GM18858 (cell line): Measurements from ENCODE around the gene TMEM14B.
"Not testable (repeated sequence)": the region's sequence is repeated elsewhere in the genome, so short reads cannot be mapped to it uniquely, and the experiment has no call there.

Experiments used
- ATAC-seq: cut with Tn5 transposase; IDR thresholded peaks from one replicate; pipeline ENCODE4 v1.9.1; 2021; ENCODE audit not compliant: unreplicated experiment

TMEM14B gene

DNA sequence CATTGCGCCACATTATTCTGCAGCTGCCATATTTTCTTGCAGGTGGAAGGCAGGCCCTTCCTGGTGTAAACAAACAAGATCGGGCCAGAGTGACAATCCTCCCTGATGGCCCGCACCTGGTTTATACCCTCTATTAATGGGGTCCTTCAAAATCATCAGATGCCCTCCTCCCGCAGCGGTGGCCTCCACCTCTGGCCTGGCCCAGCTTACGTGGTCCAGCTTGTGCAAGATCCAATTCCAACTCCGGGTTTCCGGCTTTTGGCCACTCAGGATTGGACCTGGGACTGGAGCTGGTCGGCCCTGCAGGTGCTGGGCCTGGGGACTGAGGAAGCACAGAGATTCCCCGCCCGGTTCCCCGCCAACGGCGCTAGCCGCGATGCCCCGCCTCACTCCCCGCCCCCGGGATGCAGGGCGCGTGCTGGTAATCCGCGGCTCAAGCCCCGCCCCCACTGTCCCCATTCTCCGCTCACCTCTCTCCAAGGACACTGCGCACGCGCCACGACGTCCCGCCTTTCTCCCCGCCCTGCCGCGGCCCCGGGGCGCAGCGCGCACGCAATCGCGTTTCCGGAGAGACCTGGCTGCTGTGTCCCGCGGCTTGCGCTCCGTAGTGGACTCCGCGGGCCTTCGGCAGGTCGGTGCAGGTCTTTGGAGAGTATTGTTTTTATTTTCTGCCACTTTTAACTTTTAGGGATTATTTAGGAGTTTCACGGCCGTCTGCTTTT lies at the start of gene TMEM14B:
Gene TMEM14B, plus strand, starts transcription at position 555 of the 722 bp plus-strand sequence. CDS start 1,441 bp downstream, outside the sequence.
- ATAC-seq, result peak; percentile 90

DNA sequence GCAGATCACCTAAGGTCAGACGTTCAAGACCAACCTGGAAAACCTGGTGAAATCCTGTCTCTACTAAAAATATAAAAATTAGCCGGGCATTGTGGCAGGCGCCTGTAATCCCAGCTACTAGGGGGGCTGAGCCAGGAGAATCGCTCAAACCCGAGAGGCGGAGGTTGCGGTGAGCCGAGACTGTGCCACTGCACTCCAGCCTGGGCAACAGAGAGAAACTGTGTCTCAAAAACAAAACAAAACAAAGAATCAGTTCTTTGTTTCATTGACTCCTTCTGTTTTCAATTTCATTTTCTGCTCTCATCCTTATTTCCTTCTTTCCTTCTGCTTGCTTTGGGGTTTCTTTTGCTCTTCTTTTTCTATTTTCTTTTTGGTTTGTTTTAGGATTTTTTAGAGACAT lies 33.6 kb upstream of the TMEM14B start:
- no peak for ATAC-seq

DNA sequence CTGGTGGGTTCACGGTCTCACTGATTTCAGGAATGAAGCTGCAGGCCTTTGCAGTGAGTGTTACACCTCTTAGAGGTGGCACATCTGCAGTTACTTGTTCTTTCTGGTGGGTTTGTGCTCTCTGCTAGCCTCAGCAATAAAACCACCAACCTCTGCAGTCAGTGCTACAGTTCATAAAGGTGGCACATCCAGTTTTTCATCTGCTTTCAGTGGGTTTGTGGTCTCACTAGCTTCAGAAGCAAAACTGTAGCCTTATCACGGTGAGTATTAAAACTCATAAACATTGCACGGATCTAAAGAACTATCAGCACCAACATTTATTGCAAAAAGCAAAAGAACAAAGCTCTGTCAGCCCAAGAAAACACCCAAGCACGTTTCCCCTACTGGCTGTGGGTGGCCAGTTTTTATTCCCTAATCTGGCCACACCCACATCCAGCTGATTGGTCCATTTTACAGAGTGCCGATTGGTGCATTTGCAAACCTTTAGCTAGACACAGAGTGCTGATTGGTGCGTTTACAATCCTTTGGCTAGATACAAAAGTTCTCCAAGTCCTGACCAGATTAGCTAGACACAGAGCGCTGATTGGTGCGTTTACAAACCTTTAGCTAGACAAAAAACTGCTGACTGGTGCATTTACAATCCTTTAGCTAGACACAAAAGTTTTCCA lies 28.2 kb upstream of the TMEM14B start:
- ATAC-seq, result no peak

DNA sequence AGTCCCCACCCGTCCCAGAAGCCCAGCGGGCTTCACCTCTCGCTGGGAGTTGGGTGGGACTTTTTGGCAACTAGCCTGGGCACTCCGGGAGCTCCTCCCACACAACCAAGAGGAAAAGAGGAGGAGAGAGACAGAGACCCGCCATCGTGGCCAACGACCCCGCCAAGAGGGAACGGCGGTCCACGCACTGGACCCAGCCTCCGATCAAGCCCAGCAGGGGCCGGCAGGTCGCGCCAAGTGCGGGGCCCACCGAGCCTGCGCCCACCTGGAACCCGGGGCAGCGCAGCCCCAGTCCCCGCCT lies 27.7 kb upstream of the TMEM14B start:
- ATAC-seq, result no peak

DNA sequence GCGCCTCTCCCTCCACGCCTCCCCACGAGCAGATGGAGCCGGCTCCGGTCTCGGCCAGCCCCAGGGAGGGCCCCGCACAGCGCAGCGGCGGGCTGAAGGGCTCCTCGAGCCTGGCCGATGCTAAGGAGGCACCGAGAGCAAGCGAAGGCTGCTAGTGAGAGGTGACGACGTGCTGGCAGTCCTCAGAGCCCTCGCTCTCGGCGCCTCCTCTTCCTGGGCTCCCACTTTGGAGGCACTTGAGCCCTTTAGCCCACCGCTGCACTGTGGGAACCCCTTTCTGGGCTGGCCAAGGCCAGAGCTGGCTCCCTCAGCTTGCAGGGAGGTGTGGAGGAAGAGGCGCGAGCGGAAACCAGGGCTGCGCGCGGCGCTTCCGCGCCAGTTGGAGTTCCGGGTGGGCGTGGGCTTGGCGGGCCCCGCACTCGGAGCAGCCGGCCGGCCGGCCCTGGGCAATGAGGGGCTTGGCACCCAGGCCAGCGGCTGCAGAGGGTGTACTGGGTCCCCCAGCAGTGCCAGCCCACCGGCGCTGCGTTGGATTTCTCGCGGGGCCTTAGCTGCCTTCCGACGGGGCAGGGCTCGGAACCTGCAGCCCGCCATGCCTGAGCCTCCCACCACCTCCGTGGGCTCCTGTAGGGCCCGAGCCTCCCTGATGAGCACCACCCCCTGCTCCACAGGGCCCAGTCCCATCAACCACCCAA lies 27.2 kb upstream of the TMEM14B start:
- no peak for ATAC-seq

DNA sequence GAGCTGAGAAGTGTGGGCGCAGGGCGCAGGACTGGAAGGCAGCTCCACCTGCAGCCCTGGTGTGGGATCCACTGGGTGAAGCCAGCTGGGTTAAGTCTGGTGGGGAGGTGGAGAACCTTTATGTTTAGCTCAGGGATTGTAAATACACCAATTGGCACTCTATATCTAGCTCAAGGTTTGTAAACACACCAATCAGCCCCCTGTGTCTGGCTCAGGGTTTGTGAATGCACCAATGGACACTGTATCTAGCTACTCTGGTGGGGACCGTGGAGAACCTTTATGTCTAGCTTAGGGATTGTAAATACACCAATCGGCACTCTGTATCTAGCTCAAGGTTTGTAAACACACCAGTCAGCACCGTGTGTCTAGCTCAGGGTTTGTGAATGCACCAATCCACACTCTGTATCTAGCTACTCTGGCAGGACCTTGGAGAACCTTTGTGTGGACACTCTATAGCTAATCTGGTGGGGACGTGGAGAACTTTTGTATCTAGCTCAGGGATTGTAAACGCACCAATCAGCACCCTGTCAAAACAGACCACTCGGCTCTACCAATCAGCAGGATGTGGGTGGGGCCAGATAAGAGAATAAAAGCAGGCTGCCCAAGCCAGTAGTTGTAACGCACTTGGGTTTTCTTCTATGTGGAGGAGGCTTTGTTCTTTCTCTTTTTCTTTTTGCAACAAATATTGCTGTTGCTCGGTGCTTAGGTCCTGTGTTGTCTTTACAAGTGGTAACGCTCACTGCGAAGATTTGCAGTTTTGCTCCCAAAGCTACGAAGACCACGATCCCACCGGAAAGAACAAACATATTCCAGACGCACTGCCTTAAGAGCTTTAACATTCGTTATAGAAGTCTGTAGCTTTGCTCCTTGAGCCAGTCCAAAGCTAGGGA lies 26.4 kb upstream of the TMEM14B start:
- not testable (repeated sequence) for ATAC-seq

DNA sequence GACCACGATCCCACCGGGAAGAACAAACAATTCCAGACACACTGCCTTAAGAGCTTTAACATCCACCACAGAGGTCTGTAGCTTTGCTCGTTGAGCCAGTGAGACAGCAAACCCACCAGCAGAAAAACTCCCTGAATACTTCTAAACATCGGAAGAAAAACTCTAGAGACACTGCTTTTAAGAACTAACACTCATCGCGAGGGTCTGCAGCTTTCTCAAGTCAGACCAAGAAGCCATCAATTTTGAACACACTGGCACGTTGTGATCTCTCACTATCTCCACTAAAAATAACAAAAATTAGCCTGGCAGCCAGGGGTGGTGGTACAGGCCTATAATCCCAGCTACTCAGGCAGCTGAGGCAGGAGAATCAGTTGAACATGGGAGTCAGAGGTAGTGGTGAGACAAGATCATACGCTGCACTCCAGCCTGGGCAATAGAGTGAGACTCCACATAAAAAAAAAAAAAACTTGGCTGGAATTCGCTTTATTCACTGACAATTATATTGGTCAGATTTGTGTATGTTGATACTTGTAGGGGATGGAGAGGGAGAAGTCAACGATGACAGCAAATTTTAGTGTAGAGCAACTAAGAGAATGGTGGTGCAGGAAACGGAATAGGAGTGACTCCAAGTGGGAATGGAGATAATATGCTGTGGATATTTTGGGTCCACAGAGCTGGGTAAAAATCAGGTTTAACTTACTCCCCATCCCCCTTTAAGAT lies 25.6 kb upstream of the TMEM14B start:
- no peak for ATAC-seq

DNA sequence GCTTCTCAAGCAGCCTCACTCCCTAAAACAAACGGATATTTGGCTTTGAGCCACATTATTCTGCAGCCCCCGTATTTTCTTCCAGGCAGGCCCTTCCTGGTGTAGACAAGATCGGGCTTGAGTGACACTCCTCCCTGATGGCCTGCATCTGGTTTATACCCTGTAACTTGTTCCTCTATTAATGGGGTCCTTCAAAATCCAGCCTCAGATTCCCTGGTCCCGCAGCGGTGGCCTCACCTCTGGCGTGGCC lies 25.1 kb upstream of the TMEM14B start:
- ATAC-seq, result no peak

DNA sequence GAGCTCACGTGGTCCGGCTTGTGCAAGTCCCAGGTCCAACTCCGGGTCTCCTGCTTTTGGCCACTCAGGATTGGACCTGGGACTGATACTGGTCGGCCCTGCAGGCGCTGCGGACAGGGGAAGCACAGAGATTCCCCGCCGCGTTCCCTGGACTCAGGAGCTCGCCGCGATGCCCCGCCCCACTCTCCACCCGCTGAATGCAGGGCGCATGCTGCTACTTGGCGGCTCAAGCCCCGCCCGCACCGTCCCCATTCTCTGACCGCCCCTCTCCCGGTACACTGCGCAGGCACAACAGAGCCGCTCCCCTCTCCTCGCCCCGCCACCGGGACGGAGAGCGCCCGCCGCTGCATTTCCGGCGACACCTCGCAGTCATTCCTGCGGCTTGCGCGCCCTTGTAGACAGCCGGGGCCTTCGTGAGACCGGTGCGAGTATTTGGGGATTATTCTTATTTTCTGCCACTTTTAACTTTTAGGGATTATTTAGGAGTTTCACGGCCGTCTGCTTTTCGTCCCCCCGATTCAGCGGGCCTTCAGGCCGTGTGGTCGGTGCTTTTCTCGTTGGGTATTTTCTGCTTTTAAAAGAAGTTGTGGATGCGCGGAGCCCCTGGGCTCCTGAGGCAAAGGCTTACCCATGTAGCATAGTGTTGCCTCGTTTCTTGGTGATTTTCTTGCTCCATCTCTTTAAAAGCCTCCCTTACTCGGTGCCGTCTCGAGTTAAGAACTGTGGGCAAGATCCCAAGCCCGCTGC lies 24.6 kb upstream of the TMEM14B start, which contains the start of gene TMEM14C:
Gene TMEM14C, plus strand, starts transcription at position 251 of the 747 bp plus-strand sequence. CDS start 1,544 bp downstream, outside the sequence.
- ATAC-seq, result peak; percentile 92

DNA sequence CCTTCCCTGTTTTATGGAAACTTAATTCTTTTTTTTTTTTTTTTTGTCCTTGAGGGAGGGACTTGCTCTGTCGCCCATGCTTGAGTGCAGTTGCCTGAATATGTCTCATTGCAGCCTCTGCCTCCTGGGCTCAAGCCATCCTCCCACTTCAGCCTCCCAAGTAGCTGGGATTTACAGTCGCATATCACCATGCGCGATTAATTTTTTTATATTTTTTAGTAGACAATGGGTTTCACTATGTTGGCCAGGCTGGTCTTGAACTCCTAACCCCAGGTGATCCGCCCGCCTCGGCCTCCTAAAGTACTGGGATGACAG lies 24.1 kb upstream of the TMEM14B start:
- ATAC-seq, result no peak

DNA sequence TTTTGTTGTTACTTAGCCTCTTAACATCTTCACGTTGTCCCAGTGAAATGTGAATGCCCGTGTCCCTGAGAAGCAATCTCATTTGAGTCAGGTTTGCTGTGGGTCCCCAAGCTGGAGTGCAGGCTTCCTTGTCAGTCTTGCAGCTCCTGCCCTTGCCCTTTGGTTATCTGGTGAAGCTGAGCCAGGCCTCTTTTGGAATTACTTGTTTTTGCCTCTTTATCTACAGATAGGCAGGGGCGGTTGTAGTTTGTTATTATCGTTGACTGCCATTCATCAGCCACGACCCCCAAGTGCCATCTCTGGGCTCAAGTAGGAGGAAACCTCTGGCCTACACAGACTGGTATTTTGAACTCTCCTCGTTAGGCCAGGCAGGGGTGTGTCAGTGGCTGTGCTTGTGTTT lies 22.6 kb upstream of the TMEM14B start:
- ATAC-seq, result no peak

DNA sequence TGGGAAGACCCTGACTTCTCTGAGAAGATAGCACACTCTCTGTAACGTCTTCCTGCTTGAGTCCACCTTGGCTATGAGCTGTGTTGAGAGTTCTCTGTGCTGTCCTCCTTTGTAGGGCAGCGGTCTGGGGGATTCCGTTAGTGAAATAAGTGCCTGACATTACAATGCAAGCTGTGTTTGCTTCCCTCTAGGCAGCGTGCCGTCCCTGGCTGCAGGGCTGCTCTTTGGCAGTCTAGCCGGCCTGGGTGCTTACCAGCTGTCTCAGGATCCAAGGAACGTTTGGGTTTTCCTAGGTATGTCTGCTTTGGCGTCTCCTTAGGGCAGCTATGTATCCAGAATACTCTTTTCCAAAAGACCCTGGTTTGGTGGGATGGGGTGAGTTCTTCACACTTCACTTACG lies 21.9 kb upstream of the TMEM14B start:
- ATAC-seq, result no peak

DNA sequence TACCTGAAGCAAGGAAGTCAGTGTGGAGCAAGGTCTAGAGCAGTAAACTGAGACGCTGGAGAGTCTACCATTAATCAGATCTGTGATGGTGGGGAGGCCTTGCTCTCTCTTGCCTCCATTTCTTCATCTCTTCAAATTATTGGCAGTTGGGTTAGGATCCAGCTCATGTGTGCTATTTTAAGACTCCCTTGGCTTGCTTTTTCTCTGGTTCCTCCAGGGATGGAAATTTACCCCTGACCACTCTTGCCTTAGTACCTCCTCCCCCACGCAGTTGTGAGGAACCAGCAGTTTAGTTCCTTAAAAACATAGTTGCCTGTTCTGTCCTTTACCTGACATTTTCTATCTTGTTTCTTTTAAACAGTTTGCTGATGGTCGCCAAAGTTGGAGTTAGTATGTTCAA lies 17.4 kb upstream of the TMEM14B start:
- ATAC-seq, result no peak

DNA sequence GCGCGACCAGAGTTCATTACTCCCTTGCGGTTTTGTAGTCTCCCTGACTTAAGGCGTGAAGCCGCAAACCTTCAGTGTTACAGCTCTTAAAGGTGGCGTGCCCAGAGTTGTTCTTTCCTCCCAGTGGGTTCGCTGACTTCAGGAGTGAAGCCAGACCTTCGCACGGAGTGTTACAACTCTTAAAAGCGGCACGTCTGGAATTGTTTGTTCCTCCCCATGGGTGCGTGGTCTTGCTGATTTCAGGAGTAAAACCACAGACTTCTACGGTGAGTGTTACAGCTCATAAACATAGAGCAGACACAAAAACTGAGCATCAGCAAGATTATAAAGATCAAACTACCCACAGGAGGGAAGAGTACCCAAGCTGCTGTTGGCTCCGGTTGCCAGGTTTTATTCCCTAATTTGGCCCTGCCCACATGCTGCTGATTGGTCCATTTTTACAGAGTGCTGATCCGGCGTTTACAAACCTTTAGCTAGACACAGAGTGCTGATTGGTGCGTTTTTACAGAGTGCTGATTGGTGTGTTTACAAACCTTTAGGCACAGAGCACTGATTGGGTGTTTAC lies 14.4 kb upstream of the TMEM14B start:
- no peak for ATAC-seq

DNA sequence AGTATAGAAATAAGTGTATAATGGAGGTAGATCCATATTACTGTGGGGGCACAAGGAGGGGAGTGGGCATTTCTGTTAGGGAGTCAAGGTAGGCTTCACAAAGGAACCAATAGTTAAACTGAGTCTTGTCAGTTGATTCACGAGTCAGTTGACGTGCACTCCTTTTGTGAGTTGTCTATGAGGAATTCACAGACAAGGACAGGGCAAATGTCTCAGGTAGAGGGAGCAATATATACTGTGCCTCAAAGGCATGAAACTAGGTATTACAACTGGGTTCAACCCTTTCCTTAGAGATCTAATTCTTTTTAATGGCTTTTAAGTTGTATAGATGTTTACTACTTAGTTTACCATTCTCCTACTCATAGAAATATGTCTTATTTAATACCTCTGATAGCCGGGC lies 13.7 kb upstream of the TMEM14B start:
- no peak for ATAC-seq

DNA sequence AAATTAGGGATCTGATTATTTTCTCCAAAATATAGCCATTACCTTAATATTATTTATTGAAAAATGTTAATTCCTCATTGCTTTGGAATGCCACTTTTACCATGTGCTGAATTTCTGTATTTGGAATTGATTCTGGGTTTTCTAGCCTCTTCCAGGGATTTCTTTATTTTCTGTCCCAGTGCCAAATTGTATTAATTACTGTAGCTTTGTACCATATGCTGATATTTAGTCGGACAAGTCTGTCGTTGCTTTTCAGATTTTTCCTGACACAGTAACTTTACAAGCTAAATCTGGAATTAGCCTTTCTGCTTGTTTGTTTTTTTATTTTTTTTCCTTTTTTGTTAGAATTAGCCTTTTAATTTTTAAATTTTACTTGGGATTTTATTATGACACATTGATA lies 10.9 kb upstream of the TMEM14B start:
- ATAC-seq, result no peak

DNA sequence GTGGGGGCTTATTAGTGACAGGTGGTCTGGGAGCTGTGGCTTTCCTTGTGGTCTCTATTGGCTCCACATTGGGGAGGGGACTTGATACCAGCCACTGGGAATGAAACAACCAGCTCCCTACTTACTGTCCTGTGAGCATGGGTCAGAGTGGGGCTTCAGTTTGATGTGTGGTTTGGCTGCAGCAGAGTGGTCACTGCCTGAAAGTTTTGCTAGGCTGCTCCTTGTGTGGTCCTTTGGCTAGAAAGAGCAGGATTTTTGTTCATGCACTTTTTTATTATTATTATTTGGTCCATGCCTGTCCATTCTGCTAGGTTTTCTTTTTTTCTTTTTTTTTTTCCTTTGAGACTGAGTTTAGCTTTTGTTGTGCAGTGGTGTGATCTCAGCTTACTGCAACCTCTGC lies 7.5 kb upstream of the TMEM14B start:
- ATAC-seq, result no peak

DNA sequence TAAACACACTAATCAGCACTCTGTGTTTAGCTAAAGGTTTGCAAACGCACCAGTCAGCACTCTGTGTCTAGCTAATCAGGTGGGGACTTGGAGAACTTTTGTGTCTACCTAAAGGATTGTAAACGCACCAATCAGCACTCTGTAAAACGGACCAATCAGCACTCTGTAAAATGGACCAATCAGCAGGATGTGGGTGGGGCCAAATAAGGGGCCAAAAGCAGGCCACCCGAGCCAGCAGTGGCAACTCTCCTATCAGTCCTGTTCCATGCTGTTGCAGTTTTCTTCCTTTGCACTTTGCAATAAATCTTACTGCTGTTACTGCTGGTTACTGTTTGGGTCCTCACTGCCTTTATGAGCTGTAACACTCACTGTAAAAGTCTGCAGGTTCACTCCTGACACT lies 6.0 kb upstream of the TMEM14B start:
- ATAC-seq, result not testable (repeated sequence)

DNA sequence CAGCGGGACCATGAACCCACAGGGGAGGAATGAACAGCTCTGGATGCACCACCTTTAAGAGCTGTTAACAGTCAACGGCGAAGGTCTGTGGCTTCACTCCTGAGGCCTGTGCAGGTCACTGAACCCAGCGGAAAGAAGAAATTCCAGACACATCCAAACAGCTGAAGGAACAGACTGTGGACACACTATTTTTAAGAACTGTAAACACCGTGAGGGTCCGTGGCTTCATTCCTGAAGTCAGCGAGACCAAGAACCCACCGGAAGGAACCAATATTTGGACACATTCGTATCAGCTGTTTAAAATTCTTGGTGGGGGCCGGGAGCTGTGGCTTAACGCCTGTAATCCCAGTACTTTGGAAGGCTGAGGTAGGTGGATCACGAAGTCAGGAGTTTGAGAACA lies 5.4 kb upstream of the TMEM14B start:
- no peak for ATAC-seq

DNA sequence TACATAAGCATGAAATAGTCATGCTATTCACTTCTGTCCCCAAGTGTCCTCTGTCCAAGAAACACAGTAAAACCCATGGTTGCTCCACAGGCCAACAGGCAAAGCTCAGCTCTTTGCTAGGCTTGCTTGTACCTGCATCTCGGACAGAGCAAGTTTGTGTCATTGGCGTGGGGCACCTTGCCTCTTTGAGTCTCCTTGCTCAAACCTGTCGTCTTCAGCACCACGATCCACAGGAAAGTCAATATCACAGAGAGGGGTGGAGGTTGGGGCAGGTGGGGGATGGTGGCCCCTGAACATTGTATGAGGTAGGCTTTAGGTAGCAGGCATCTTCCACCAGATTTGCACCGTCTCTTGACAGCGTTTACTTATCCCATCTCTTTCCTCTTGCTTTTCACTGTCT lies 4.1 kb upstream of the TMEM14B start:
- no peak for ATAC-seq
